ENCODE data around the gene STAT2.
"Not testable (repeated sequence)": the region's sequence is repeated elsewhere in the genome, so short reads cannot be mapped to it uniquely, and the experiment has no call there.

The STAT2 gene

GRCh38 chr12:56362130-56363059 is 2.5 kb upstream of the STAT2 start, which contains the start of gene APOF:
TSS of gene APOF (minus strand) at chr12:56362857. CDS start at chr12:56362745, 112 bp downstream.
- no peak for DNase-seq (ENCODE audit: extremely low read depth in 1 of 2, low read depth in 1 of 2)

- DNase-seq (ENCODE audit: extremely low read depth in 1 of 2, low read depth in 1 of 2) = no peak
Observed at GRCh38 chr12:56361487-56362129, 1.7 kb upstream of the STAT2 start.

- no peak for DNase-seq (ENCODE audit: extremely low read depth in 1 of 2, low read depth in 1 of 2)
Observed at GRCh38 chr12:56358836-56359532, 923 bp downstream of the STAT2 start.

GRCh38 chr12:56351325-56351724 is 8.6 kb downstream of the STAT2 start:
- DNase-seq (ENCODE audit: extremely low read depth in 1 of 2, low read depth in 1 of 2) = no peak

- DNase-seq (ENCODE audit: extremely low read depth in 1 of 2, low read depth in 1 of 2) = no peak
Observed at GRCh38 chr12:56350662-56351061, 9.2 kb downstream of the STAT2 start.

GRCh38 chr12:56348776-56349175 is 11.1 kb downstream of the STAT2 start:
- DNase-seq (ENCODE audit: extremely low read depth in 1 of 2, low read depth in 1 of 2) = no peak

- DNase-seq (ENCODE audit: extremely low read depth in 1 of 2, low read depth in 1 of 2) = not testable (repeated sequence)
Observed at GRCh38 chr12:56347255-56347654, 12.7 kb downstream of the STAT2 start.

GRCh38 chr12:56346675-56347074 is 13.2 kb downstream of the STAT2 start:
- peak in 1 of 2 donors; percentile 11 for DNase-seq (ENCODE audit: extremely low read depth in 1 of 2, low read depth in 1 of 2)

GRCh38 chr12:56342290-56342689 is 17.6 kb downstream of the STAT2 start:
- not testable (repeated sequence) for DNase-seq (ENCODE audit: extremely low read depth in 1 of 2, low read depth in 1 of 2)

- no peak for DNase-seq (ENCODE audit: extremely low read depth in 1 of 2, low read depth in 1 of 2)
Observed at GRCh38 chr12:56341616-56342015, 18.3 kb downstream of the STAT2 start.

GRCh38 chr12:56339158-56339422 is 20.8 kb downstream of the STAT2 start:
- no peak for DNase-seq (ENCODE audit: extremely low read depth in 1 of 2, low read depth in 1 of 2)

GRCh38 chr12:56338308-56339157 is 21.4 kb downstream of the STAT2 start, which contains the start of gene IL23A:
TSS of gene IL23A (plus strand) at chr12:56338884. CDS start at chr12:56339045, 161 bp downstream.
- peak; percentile 75 to 95 for DNase-seq (ENCODE audit: extremely low read depth in 1 of 2, low read depth in 1 of 2)

GRCh38 chr12:56337753-56338251 is 22.1 kb downstream of the STAT2 start:
- no peak for DNase-seq (ENCODE audit: extremely low read depth in 1 of 2, low read depth in 1 of 2)

- no peak for DNase-seq (ENCODE audit: extremely low read depth in 1 of 2, low read depth in 1 of 2)
Observed at GRCh38 chr12:56336361-56337167, 23.3 kb downstream of the STAT2 start.

GRCh38 chr12:56335527-56335926 is 24.4 kb downstream of the STAT2 start:
- not testable (repeated sequence) for DNase-seq (ENCODE audit: extremely low read depth in 1 of 2, low read depth in 1 of 2)

- no peak for DNase-seq (ENCODE audit: extremely low read depth in 1 of 2, low read depth in 1 of 2)
Observed at GRCh38 chr12:56334490-56334793, 25.5 kb downstream of the STAT2 start.

- DNase-seq (ENCODE audit: extremely low read depth in 1 of 2, low read depth in 1 of 2) = peak; percentile 87 to 94
Observed at GRCh38 chr12:56333679-56334489, 26.0 kb downstream of the STAT2 start, which contains the start of gene PAN2. TSS of gene PAN2 (minus strand) at chr12:56334000. CDS start at chr12:56333094, 906 bp downstream.

GRCh38 chr12:56333197-56333678 is 26.7 kb downstream of the STAT2 start:
- DNase-seq (ENCODE audit: extremely low read depth in 1 of 2, low read depth in 1 of 2) = no peak

Data from stimulated activated CD8-positive, alpha-beta memory T cell treated with anti-CD3 and anti-CD28 coated beads, Interleukin-7, amount 100 ng/mL, for 48 hours (primary cell).